GM12891 (cell line): Measurements from ENCODE around the gene SRSF9.

Experiments
- POLR2A ChIP-seq: IDR thresholded peaks from 2 replicates; pipeline ENCODE4 v1.6.1; 2011; ENCODE audit warnings: low read depth, low read length, control low read depth
- POLR2AphosphoS5 ChIP-seq: IDR thresholded peaks from 2 replicates; pipeline ENCODE4 v1.6.1; 2011; ENCODE audit warnings: low read depth, low read length, control low read depth
- SPI1 ChIP-seq: IDR thresholded peaks from 2 replicates; pipeline ENCODE4 v1.6.1; 2011; ENCODE audit warnings: low read depth, low read length, control low read depth
- TAF1 ChIP-seq: IDR thresholded peaks from 2 replicates; pipeline ENCODE4 v1.6.1; 2011; ENCODE audit warnings: low read depth, low read length, control low read depth

- 0 out of 2 replicates have a peak, but pooled peaks have one; percentile 32 for TF ChIP-seq POLR2A
- TF ChIP-seq SPI1: peak; percentile 68
- TF ChIP-seq POLR2AphosphoS5: no peak
- no peak for TF ChIP-seq TAF1
Observed at GRCh38 chr12:120468325-120468820, 1.2 kb downstream of the SRSF9 start.
